DMS79 (cell line): ENCODE data around the gene C19orf53.
"Not testable (repeated sequence)": the region's sequence is repeated elsewhere in the genome, so short reads cannot be mapped to it uniquely, and the experiment has no call there.

Source experiments
- DNase-seq: peaks from one replicate; lab custom pipeline; 2025; lab: John Stamatoyannopoulos, UW

Gene C19orf53

DNA sequence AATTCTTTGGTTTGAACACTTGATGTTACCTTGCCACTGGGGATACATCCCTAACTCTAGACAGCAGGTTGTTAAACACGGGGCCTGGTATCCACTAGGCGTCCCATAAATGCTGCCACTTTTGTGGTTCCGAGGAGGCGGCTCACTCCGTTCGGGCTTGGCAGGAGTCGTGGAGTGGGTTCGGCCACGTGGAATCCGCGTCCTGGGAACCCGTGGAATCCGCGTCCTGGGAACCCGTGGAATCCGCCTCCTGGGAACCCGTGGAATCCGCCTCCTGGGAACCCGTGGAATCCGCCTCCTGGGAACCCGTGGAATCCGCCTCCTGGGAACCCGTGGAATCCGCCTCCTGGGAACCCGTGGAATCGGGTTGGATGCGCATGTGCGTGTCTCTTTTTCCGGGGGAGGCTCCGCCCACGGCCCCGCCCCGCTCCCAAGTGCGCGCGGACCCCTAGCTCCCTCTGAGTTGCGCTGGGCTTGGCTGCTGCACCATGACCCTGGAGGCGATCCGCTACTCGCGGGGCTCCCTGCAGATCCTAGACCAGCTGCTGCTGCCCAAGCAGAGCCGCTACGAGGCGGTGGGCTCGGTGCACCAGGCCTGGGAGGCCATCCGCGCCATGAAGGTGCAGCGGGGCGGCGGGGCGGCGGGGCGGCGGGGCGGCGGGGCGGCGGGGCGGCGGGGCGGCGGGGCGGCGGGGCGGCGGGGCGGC, 10.0 kb upstream of the C19orf53 start, which contains the start of gene MRI1:
MRI1 (plus strand) TSS at position 422 of the 707 bp plus-strand sequence; CDS start at position 489, 67 bp downstream.
- DNase-seq, result no peak

DNA sequence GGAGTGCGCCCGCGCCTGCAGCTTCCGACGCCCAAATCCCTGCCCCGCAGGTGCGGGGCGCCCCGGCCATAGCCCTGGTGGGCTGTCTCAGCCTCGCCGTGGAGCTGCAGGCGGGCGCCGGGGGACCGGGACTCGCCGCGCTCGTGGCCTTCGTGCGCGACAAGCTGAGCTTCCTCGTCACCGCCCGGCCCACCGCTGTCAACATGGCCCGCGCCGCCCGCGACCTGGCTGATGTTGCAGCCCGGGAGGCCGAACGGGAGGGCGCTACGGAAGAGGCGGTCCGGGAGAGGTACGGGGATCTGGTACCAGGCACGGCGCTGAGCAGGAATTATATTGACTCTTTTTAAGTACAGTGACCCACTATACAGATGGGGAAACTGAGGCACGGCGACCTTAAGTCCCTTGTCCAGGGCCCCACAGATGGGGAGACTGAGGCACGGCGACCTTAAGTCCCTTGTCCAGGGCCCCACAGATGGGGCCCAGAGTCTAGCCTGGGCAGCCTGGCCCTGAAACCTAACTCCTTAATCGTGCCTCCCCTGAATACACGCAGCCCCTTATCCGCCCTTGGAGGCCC, 9.3 kb upstream of the C19orf53 start:
- no peak for DNase-seq

GRCh38 chr19:13765395-13766094, 8.7 kb upstream of the C19orf53 start:
- DNase-seq, result no peak

- no peak for DNase-seq
Measured at GRCh38 chr19:13766095-13766481, 8.2 kb upstream of the C19orf53 start.

DNA sequence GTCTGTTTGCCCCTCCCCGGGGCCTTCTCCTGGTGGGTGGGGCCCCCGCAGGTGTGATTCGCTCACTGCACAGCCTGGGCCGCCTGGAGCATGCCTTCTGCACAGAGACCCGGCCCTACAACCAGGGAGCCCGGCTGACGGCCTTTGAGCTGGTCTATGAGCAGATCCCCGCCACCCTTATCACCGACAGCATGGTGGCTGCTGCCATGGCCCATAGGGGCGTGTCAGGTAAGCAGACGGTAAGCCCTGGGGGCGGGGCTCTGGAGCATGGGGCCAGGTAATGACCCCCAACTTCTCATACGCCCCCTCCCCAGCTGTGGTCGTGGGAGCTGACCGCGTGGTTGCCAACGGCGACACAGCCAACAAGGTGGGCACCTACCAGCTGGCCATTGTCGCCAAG, 5.7 kb upstream of the C19orf53 start:
- DNase-seq, result no peak

GRCh38 chr19:13770013-13770635, 4.1 kb upstream of the C19orf53 start:
- DNase-seq, result no peak

GRCh38 chr19:13778398-13778797, 4.1 kb downstream of the C19orf53 start:
- DNase-seq, result no peak

- DNase-seq, result no peak
Measured at GRCh38 chr19:13778847-13779246, 4.6 kb downstream of the C19orf53 start.

DNA sequence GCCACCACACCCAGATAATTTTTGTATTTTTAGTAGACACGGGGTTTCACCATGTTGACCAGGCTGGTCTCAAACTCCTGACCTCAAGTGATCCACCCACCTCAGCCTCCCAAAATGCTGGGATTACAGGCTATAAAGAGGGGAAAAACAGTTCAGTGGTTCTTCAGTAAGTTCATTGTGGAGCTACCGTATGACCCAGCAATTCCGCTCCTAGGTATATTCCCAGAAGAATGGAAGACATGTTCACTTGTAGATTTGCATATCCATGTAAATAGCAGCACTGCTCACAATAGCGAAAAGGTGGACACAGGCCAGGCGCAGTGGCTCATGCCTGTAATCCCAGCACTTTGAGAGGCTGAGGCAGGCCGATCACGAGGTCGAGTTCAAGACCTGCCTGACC, 5.5 kb downstream of the C19orf53 start:
- not testable (repeated sequence) for DNase-seq

GRCh38 chr19:13781547-13781946, 7.3 kb downstream of the C19orf53 start:
- DNase-seq, result no peak

DNA sequence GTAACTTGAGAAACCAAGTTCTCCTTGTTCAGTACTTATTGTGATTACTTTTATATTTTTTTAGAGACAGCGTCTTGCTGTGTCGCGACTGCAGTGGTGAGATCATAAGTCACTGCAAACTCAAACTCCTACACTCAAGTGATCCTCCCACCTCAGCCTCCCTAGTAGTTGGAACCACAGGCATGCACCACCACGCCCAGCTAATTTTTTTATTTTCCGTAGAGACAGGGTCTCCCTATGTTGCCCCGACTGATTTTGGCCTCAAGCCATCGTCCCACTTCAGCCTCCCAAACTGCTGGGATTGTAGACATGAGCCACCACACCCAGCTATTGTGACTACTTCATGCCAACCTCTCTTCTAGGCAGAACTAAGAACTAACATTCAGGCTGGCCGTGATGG, 8.3 kb downstream of the C19orf53 start:
- no peak for DNase-seq

- DNase-seq, result no peak
Measured at GRCh38 chr19:13783565-13784500, 9.6 kb downstream of the C19orf53 start.

GRCh38 chr19:13784731-13785452, 10.6 kb downstream of the C19orf53 start:
- no peak for DNase-seq

- no peak for DNase-seq
Measured at GRCh38 chr19:13788991-13789390, 14.7 kb downstream of the C19orf53 start.

DNA sequence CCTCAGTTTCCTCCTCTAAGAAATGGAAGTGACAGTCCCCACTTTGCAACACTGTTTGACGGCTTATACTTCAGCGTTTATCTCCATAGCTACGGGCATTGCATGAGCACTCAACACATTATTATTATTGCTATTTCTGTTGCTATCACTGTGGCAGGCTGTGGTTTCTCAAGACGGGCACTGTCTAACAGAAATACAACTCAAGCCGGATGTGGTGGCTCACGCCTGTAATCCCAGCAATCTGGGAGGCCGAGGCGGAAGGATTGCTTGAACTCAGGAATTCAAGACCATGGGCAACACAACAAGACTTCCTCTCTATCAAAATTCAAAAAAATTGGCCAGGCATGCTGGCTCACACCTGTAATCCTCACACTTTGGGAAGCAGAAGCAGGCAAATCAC, 16.1 kb downstream of the C19orf53 start:
- no peak for DNase-seq

DNA sequence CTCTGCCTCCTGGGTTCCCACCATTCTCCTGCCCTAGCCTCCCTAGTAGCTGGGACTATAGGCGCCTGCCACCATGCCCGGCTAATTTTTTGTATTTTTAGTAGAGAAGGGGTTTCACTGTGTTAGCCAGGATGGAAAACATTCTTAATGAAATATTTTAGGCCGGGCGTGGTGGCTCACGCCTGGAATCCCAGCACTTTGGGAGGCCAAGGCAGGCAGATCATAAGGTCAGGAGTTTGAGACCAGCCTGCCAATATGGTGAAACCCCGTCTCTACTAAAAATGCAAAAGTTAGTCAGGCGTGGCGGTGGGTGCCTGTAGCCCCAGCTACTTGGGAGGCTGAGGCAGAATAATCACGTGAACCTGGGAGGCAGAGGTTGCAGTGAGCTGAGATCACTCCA, 19.1 kb downstream of the C19orf53 start:
- not testable (repeated sequence) for DNase-seq

GRCh38 chr19:13794398-13794756, 20.1 kb downstream of the C19orf53 start:
- DNase-seq, result no peak

DNA sequence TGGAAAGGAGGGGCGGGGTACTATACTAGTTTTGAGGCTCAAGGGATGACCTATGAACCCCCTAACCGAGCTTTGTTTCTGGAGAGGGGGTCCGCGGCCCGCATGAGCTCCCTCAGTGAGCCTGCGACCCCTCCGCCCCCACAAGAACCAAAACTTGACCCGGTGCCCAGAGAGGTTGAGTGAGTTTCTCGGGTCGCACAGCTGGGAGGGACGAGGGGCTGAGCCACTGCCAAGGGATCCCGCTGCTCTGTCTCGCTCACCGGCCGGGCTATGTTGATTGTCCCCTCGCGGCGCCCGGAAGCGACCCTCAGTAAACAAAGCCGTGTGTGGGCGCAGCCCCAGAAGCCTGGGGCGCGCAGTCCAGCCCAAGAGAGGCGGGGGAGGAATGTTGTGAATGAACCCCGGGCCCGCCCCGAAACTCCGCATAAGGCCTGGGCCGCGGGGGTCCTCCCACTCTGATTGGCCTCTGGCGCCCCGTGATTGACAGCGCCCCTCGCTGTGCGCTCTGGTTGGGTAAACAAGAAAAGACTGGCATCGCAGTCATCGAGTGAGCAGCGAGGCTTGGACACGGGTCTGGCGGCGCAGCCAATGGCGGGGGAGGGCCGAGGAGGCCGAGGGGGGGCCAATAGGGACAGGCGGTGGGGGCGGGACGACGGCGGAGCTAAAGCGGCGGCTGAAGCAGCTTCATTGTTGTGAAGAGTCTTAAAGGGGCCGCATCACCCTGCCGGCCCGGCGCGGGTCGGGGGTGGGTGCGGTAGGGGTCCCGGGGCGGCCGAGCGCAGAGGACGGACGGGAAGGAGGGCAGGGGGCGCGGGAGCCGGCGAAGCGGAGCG, 20.7 kb downstream of the C19orf53 start, which contains the start of gene ZSWIM4:
ZSWIM4 (plus strand) TSS at position 687 of the 833 bp plus-strand sequence. CDS start 206 bp downstream, outside the sequence.
- peak; percentile 97 for DNase-seq

- no peak for DNase-seq
Measured at GRCh38 chr19:13795595-13796300, 21.5 kb downstream of the C19orf53 start.
